ENCODE measurements around the gene LRRC14B. TPM values are rescaled to one million over a fixed set of nuclear protein-coding genes. Genes with fewer than 3 reads are reported as not detected.

Gene LRRC14B
- total RNA-seq, 1 donor from 2014 or later, result not detected

- H4K20me1 ChIP-seq (ENCODE audit: insufficient read depth, low read length), result peaks cover 3% of the 10 kb centered on the region
- H3K27ac ChIP-seq (ENCODE audit: low read depth, low read length), result no peak overlapping the region
- H3K79me2 ChIP-seq (ENCODE audit: insufficient read depth, low read length), result no peaks in the 10 kb centered on the region
- TF ChIP-seq CTCF (IDR thresholded peaks at IDR 0.05; ENCODE audit: insufficient read depth, low read depth, low read length) (no peak), EZH2 (IDR thresholded peaks at IDR 0.05; ENCODE audit: insufficient read depth, low read length) (no peak)
- peaks cover 16% of the 10 kb centered on the region for H3K27me3 Mint-ChIP-seq (ENCODE audit: low read depth, unreplicated experiment)
- H3K27me3 ChIP-seq (ENCODE audit: insufficient read depth, low read length), result peaks cover 9% of the 10 kb centered on the region
- no peaks in the 10 kb centered on the region for H3K9me3 ChIP-seq (ENCODE audit: insufficient read depth, low read depth, low read length)
- H2AFZ ChIP-seq (ENCODE audit: low read depth, low read length), result no peak overlapping the region
- no peak overlapping the region for H3K4me3 ChIP-seq (ENCODE audit: insufficient read depth, low read depth, low read length)
- no peak overlapping the region for H3K4me3 Mint-ChIP-seq (ENCODE audit: unreplicated experiment)
- peaks cover 5% of the 10 kb centered on the region for H3K36me3 Mint-ChIP-seq (ENCODE audit: low read depth, unreplicated experiment)
- H3K9ac ChIP-seq (ENCODE audit: low read length), result no peak overlapping the region
- no peaks in the 10 kb centered on the region for H3K9me3 Mint-ChIP-seq (ENCODE audit: unreplicated experiment)
- peaks cover 11% of the 10 kb centered on the region for H3K4me1 ChIP-seq (ENCODE audit: insufficient read depth, low read length)
- DNase-seq (ENCODE audit: low read depth) (no peak), FAIRE-seq (no peak)
- H3K27ac Mint-ChIP-seq (ENCODE audit: unreplicated experiment), result no peak overlapping the region
- H3K4me1 Mint-ChIP-seq (ENCODE audit: low read depth, unreplicated experiment), result peaks cover 9% of the 10 kb centered on the region
- H3K36me3 ChIP-seq (ENCODE audit: insufficient read depth, low read length), result no peaks in the 10 kb centered on the region
- no peak overlapping the region for H3K4me2 ChIP-seq (ENCODE audit: low read length)
Observed at GRCh38 chr5:191949-192690, 825 bp downstream of the LRRC14B start.

GRCh38 chr5:192691-192969 lies 1.3 kb downstream of the LRRC14B start:
- Histone ChIP-seq H3K27me3 (ENCODE audit: insufficient read depth, low read length) (peaks cover 9% of the 10 kb centered on the region), H3K4me1 (ENCODE audit: insufficient read depth, low read length) (peaks cover 11% of the 10 kb centered on the region), H4K20me1 (ENCODE audit: insufficient read depth, low read length) (peaks cover 3% of the 10 kb centered on the region), H3K4me2 (ENCODE audit: low read length) (no peak overlapping the region), H3K9me3 (ENCODE audit: insufficient read depth, low read depth, low read length) (no peaks in the 10 kb centered on the region), H3K9ac (ENCODE audit: low read length) (no peak overlapping the region), H3K36me3 (ENCODE audit: insufficient read depth, low read length) (no peaks in the 10 kb centered on the region), H3K27ac (ENCODE audit: low read depth, low read length) (no peak overlapping the region), H2AFZ (ENCODE audit: low read depth, low read length) (no peak overlapping the region), H3K4me3 (ENCODE audit: insufficient read depth, low read depth, low read length) (no peak overlapping the region), H3K79me2 (ENCODE audit: insufficient read depth, low read length) (no peaks in the 10 kb centered on the region)
- no peaks in the 10 kb centered on the region for H3K9me3 Mint-ChIP-seq (ENCODE audit: unreplicated experiment)
- FAIRE-seq (no peak), DNase-seq (ENCODE audit: low read depth) (no peak)
- peaks cover 14% of the 10 kb centered on the region for H3K27me3 Mint-ChIP-seq (ENCODE audit: low read depth, unreplicated experiment)
- H3K4me3 Mint-ChIP-seq (ENCODE audit: unreplicated experiment), result no peak overlapping the region
- peaks cover 5% of the 10 kb centered on the region for H3K36me3 Mint-ChIP-seq (ENCODE audit: low read depth, unreplicated experiment)
- TF ChIP-seq EZH2 (IDR thresholded peaks at IDR 0.05; ENCODE audit: insufficient read depth, low read length) (no peak), CTCF (IDR thresholded peaks at IDR 0.05; ENCODE audit: insufficient read depth, low read depth, low read length) (no peak)
- peaks cover 9% of the 10 kb centered on the region for H3K4me1 Mint-ChIP-seq (ENCODE audit: low read depth, unreplicated experiment)
- H3K27ac Mint-ChIP-seq (ENCODE audit: unreplicated experiment), result no peak overlapping the region
